K562 (cell line): ENCODE results near the gene ZC3H18. TPM values are rescaled to one million over a fixed set of nuclear protein-coding genes. Genes with fewer than 3 reads are reported as not detected.

Experiments
- FOSL1 ChIP-seq: fragments of 200-800 bp; sonication (Bioruptor generic); conservative IDR thresholded peaks from 2 replicates; pipeline ENCODE4 v1.6.1; 2016; ENCODE audit warnings: missing genetic modification characterization, missing compliant biosample characterization
- KLF1 ChIP-seq: fragments of 450-650 bp; IDR thresholded peaks from 2 replicates; pipeline ENCODE4 v1.6.1; 2016; ENCODE audit warnings: missing genetic modification characterization, missing compliant biosample characterization
- NR2C1 ChIP-seq, 2 experiments: fragments of 450-650 bp; IDR thresholded peaks; 2 replicates each; pipeline ENCODE4 v1.6.1; 2017; ENCODE audit warnings: mild to moderate bottlenecking in 2 of 2, antibody characterized with exemption in 1 of 2, inconsistent platforms in 1 of 2, missing compliant biosample characterization in 1 of 2, missing genetic modification characterization in 1 of 2
- ZBTB40 ChIP-seq, 2 experiments: fragments of 450-650 bp in 1 of 2; sonication (generic) in 1 of 2; formaldehyde crosslinking in 1 of 2; IDR thresholded peaks; 2 replicates each; pipeline versions ENCODE4 v1.7.1 to v1.9.0; 2016 to 2022; ENCODE audit warnings: inconsistent platforms in 1 of 2, mild to moderate bottlenecking in 1 of 2, missing genetic modification reagents in 1 of 2
- polyA plus RNA-seq, 8 experiments: library from polyadenylated mRNA; depleted of rRNA in 4 of 8; stranded (reverse) in 5 of 8; unstranded in 3 of 8; fragments of >200 nt; fragmentation: Nextera tagmentation in 2 of 8; fragmentation: Illumina TruSeq in 1 of 8; extraction: Ambion mirVana in 2 of 8; extraction: Trizol in 1 of 8; gene quantifications; 2 replicates each; pipeline versions ENCODE4 v1.2.1 to v1.2.3, GENCODE V29; 2011 to 2014; ENCODE audit warnings: inconsistent platforms in 1 of 8, missing spikeins in 1 of 8
- total RNA-seq, 7 experiments: library from RNA; depleted of rRNA in 6 of 7; stranded (reverse); fragments of >200 nt in 6 of 7; fragmentation: Illumina TruSeq in 2 of 7; extraction: Trizol in 2 of 7; gene quantifications; 2 replicates each; pipeline versions ENCODE4 v1.2.1 to v1.2.3, GENCODE V29; 2011 to 2021; ENCODE audit warnings: low replicate concordance in 1 of 7

The ZC3H18 gene
- total and polyA plus RNA-seq, 9 of the 15 experiments (the other 6 are each of a cell fraction or from before 2014, with no cell fraction given) = 1.7 to 88.7 (median 26.9) TPM

- no peak for TF ChIP-seq ZBTB40 (IDR thresholded peaks at IDR 0.05)
- no peak for TF ChIP-seq ZBTB40 (CRISPR knock-in tag; IDR thresholded peaks at IDR 0.05)
- TF ChIP-seq NR2C1 (IDR thresholded peaks at IDR 0.05) = no peak
- no peak for TF ChIP-seq NR2C1 (tag; IDR thresholded peaks at IDR 0.05)
- TF ChIP-seq KLF1 (tag) = no peak
- no peak for TF ChIP-seq FOSL1 (tag)
Measured at GRCh38 chr16:88588754-88589153, 18.6 kb downstream of the ZC3H18 start (continued).
